ENCODE data around the gene MALRD1. TPM values are rescaled to one million over a fixed set of nuclear protein-coding genes. Genes with fewer than 3 reads are reported as not detected.

Gene MALRD1
- total RNA-seq, 1 donor from 2014 or later: 0.45 TPM

DNA sequence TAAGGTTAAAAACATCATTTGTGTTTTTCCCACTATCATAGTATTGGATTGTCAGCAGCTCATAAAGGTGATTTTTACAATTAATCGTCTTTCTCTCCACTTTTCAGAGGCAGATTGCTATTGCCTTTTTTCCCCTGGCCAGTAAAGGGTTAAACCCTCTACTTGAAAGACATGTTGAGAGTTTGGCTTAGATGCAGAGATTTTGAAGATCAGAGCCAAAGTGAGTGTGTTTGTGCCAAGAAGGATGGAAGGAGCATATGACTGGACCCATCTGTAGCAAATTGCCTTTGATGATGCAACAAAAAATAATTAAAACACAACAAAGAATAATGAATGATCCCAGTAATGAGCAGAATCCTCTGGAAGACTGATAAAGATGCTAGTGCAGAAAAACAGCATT lies 373.1 kb downstream of the MALRD1 start:
- no peak for TF ChIP-seq EZH2 (IDR thresholded peaks at IDR 0.05; ENCODE audit: insufficient read depth, low read length)
- TF ChIP-seq, protein P1, sequence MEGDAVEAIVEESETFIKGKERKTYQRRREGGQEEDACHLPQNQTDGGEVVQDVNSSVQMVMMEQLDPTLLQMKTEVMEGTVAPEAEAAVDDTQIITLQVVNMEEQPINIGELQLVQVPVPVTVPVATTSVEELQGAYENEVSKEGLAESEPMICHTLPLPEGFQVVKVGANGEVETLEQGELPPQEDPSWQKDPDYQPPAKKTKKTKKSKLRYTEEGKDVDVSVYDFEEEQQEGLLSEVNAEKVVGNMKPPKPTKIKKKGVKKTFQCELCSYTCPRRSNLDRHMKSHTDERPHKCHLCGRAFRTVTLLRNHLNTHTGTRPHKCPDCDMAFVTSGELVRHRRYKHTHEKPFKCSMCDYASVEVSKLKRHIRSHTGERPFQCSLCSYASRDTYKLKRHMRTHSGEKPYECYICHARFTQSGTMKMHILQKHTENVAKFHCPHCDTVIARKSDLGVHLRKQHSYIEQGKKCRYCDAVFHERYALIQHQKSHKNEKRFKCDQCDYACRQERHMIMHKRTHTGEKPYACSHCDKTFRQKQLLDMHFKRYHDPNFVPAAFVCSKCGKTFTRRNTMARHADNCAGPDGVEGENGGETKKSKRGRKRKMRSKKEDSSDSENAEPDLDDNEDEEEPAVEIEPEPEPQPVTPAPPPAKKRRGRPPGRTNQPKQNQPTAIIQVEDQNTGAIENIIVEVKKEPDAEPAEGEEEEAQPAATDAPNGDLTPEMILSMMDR (IDR thresholded peaks at IDR 0.05; ENCODE audit: insufficient read depth, low read depth, low read length): no peak
- FAIRE-seq: no peak

DNA sequence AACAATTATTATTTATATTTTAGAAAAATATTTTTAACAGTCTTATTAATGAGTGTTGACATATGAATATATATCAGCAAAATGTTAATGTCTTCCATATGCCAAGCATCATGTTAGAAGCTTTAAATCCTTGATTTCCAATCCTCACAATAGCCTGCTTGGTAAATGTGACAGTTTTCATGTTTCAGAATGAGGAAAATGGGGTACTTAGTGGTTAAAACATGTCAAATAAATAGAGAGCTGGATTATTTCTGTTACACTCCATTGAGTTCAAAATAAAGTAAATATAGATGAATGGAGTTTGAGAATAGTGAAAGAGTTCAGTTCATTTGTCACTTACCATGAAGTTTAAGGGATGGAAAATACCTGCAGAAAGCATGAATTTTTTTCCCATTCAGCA lies 377.4 kb downstream of the MALRD1 start:
- Histone ChIP-seq H3K79me2 (ENCODE audit: insufficient read depth, low read length) (no peaks in the 10 kb centered on the region), H3K9ac (ENCODE audit: low read length) (no peak overlapping the region), H3K27me3 (ENCODE audit: insufficient read depth, low read length) (no peaks in the 10 kb centered on the region), H3K27ac (ENCODE audit: low read depth, low read length) (no peak overlapping the region), H3K9me3 (ENCODE audit: insufficient read depth, low read depth, low read length) (no peaks in the 10 kb centered on the region), H3K4me1 (ENCODE audit: insufficient read depth, low read length) (no peaks in the 10 kb centered on the region), H4K20me1 (ENCODE audit: insufficient read depth, low read length) (no peaks in the 10 kb centered on the region), H3K36me3 (ENCODE audit: insufficient read depth, low read length) (no peaks in the 10 kb centered on the region), H2AFZ (ENCODE audit: low read depth, low read length) (no peak overlapping the region), H3K4me2 (ENCODE audit: low read length) (no peak overlapping the region), H3K4me3 (ENCODE audit: insufficient read depth, low read depth, low read length) (no peak overlapping the region)
- Mint-ChIP-seq H3K36me3 (ENCODE audit: low read depth, unreplicated experiment) (no peaks in the 10 kb centered on the region), H3K4me1 (ENCODE audit: low read depth, unreplicated experiment) (no peaks in the 10 kb centered on the region), H3K27me3 (ENCODE audit: low read depth, unreplicated experiment) (no peaks in the 10 kb centered on the region), H3K9me3 (ENCODE audit: unreplicated experiment) (no peaks in the 10 kb centered on the region), H3K4me3 (ENCODE audit: unreplicated experiment) (no peak overlapping the region), H3K27ac (ENCODE audit: unreplicated experiment) (no peak overlapping the region)
- no peak for DNase-seq (ENCODE audit: low read depth)
- TF ChIP-seq, protein P1 (IDR thresholded peaks at IDR 0.05; ENCODE audit: insufficient read depth, low read depth, low read length): no peak
- no peak for TF ChIP-seq EZH2 (IDR thresholded peaks at IDR 0.05; ENCODE audit: insufficient read depth, low read length)
- FAIRE-seq: no peak

More for the DNA sequence above, 373.1 kb downstream of the MALRD1 start:
- DNase-seq (ENCODE audit: low read depth): peak; percentile 14
- Histone ChIP-seq H3K4me3 (ENCODE audit: insufficient read depth, low read depth, low read length) (no peak overlapping the region), H3K4me1 (ENCODE audit: insufficient read depth, low read length) (no peaks in the 10 kb centered on the region), H4K20me1 (ENCODE audit: insufficient read depth, low read length) (no peaks in the 10 kb centered on the region), H3K79me2 (ENCODE audit: insufficient read depth, low read length) (no peaks in the 10 kb centered on the region), H2AFZ (ENCODE audit: low read depth, low read length) (no peak overlapping the region), H3K4me2 (ENCODE audit: low read length) (no peak overlapping the region), H3K9me3 (ENCODE audit: insufficient read depth, low read depth, low read length) (no peaks in the 10 kb centered on the region), H3K27me3 (ENCODE audit: insufficient read depth, low read length) (no peaks in the 10 kb centered on the region), H3K27ac (ENCODE audit: low read depth, low read length) (no peak overlapping the region), H3K9ac (ENCODE audit: low read length) (no peak overlapping the region), H3K36me3 (ENCODE audit: insufficient read depth, low read length) (no peaks in the 10 kb centered on the region)
- H3K27me3 Mint-ChIP-seq (ENCODE audit: low read depth, unreplicated experiment): no peaks in the 10 kb centered on the region
- no peaks in the 10 kb centered on the region for H3K9me3 Mint-ChIP-seq (ENCODE audit: unreplicated experiment)
- no peaks in the 10 kb centered on the region for H3K4me1 Mint-ChIP-seq (ENCODE audit: low read depth, unreplicated experiment)
- H3K36me3 Mint-ChIP-seq (ENCODE audit: low read depth, unreplicated experiment): no peaks in the 10 kb centered on the region
- H3K4me3 Mint-ChIP-seq (ENCODE audit: unreplicated experiment): no peak overlapping the region
- H3K27ac Mint-ChIP-seq (ENCODE audit: unreplicated experiment): no peak overlapping the region

DNA sequence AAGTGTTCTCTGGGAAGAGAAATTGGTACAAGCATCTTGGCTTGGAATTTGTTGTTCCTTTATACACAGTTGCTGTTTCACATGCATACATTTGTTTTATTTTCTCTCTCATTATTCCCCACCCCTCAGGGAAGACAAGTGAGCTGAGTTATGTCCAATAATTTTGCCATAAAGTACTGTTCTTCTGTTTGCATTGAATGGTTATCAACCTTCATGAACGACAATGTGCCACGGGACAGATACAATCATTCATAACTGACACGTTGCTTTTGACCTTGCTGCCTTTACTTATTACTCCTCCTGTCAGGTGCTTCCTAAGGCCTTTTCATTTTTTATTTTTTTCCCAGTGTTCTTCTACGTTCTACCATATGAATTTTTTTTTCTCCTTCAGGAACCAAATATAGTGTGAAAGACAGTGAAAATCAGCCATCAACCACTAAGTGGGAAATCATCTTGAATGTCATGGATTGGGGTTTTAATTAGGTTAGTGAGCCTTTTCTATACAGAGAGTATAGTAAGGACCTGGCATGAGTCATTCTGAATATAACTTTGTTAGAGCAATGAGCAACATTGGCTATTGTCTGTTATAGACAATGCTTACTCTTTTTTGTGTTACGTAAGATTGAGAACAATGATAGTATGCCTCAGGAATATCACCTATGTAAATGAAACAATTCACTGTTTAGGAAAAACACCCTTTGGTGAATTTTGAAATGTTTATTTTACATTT lies 383.2 kb downstream of the MALRD1 start:
- DNase-seq (ENCODE audit: low read depth) (no peak), FAIRE-seq (no peak)
- Histone ChIP-seq H3K4me2 (ENCODE audit: low read length) (no peak overlapping the region), H3K79me2 (ENCODE audit: insufficient read depth, low read length) (no peaks in the 10 kb centered on the region), H3K9me3 (ENCODE audit: insufficient read depth, low read depth, low read length) (no peaks in the 10 kb centered on the region), H3K4me1 (ENCODE audit: insufficient read depth, low read length) (no peaks in the 10 kb centered on the region), H3K9ac (ENCODE audit: low read length) (no peak overlapping the region), H4K20me1 (ENCODE audit: insufficient read depth, low read length) (no peaks in the 10 kb centered on the region), H3K36me3 (ENCODE audit: insufficient read depth, low read length) (no peaks in the 10 kb centered on the region), H3K27me3 (ENCODE audit: insufficient read depth, low read length) (no peaks in the 10 kb centered on the region), H2AFZ (ENCODE audit: low read depth, low read length) (no peak overlapping the region), H3K27ac (ENCODE audit: low read depth, low read length) (no peak overlapping the region), H3K4me3 (ENCODE audit: insufficient read depth, low read depth, low read length) (no peak overlapping the region)
- Mint-ChIP-seq H3K36me3 (ENCODE audit: low read depth, unreplicated experiment) (no peaks in the 10 kb centered on the region), H3K27me3 (ENCODE audit: low read depth, unreplicated experiment) (no peaks in the 10 kb centered on the region), H3K27ac (ENCODE audit: unreplicated experiment) (no peak overlapping the region), H3K4me3 (ENCODE audit: unreplicated experiment) (no peak overlapping the region), H3K4me1 (ENCODE audit: low read depth, unreplicated experiment) (peaks cover 2% of the 10 kb centered on the region), H3K9me3 (ENCODE audit: unreplicated experiment) (no peaks in the 10 kb centered on the region)
- TF ChIP-seq, protein P1 (IDR thresholded peaks at IDR 0.05; ENCODE audit: insufficient read depth, low read depth, low read length): no peak
- no peak for TF ChIP-seq EZH2 (IDR thresholded peaks at IDR 0.05; ENCODE audit: insufficient read depth, low read length)
